Endothelial cell of umbilical vein (primary cell): Measurements from ENCODE around the gene KIF26A. TPM values are rescaled to one million over a fixed set of nuclear protein-coding genes. Genes with fewer than 3 reads are reported as not detected.

Source experiments
- BruUV-seq: library from RNA; stranded (reverse); fragments of 400-500 nt; replicated peaks from 2 replicates; lab custom pipeline; 2021; lab: Mats Ljungman, UMichigan
- CTCF ChIA-PET: fragments of 300-600, 350-600 bp; sonication (Branson Sonifier 250); formaldehyde crosslinking; loops from one replicate; lab custom pipeline; 2021; ENCODE audit warnings: antibody characterized with exemption, inconsistent platforms; lab: Charles Lee
- POLR2A ChIA-PET: fragments of 300-600, 350-600 bp; sonication (Branson Sonifier 250); formaldehyde crosslinking; loops from one replicate; lab custom pipeline; 2021; ENCODE audit warnings: antibody characterized with exemption, inconsistent platforms; lab: Charles Lee
- DNase-seq: peaks from one replicate; pipeline ENCODE4 v3.0.0-alpha.2; 2011; ENCODE audit warnings: low read depth, low spot score
- FAIRE-seq: peaks from 2 replicates; lab custom pipeline; 2011; peaks lifted over from hg19 to GRCh38; lab: Jason Lieb, UNC
- H2AFZ ChIP-seq: 2 replicates; pipeline ENCODE4 v1.6.0; 2012; ENCODE audit warnings: low read depth, low read length, control low read depth, inconsistent platforms
- H3K27ac ChIP-seq: 2 replicates; pipeline ENCODE4 v1.5.1; 2011; ENCODE audit warnings: low read depth, mild to moderate bottlenecking, control low read depth, low read length, moderate library complexity; ENCODE audit not compliant: insufficient read depth
- H3K27me3 ChIP-seq, 2 experiments: 2 replicates each; pipeline versions ENCODE4 v1.6.0 to v1.6.1; 2011; ENCODE audit warnings: low read length in 2 of 2, mixed read lengths in 1 of 2; ENCODE audit not compliant: control insufficient read depth in 2 of 2, insufficient read depth in 2 of 2
- H3K36me3 ChIP-seq, 2 experiments: 2 replicates in 1 of 2; 3 replicates in 1 of 2; pipeline ENCODE4 v1.5.1; 2011; ENCODE audit warnings: low read length in 2 of 2, mild to moderate bottlenecking in 1 of 2, moderate library complexity in 1 of 2; ENCODE audit not compliant: control insufficient read depth in 2 of 2, insufficient read depth in 2 of 2; ENCODE audit errors: extremely low read depth in 1 of 2
- H3K4me1 ChIP-seq: 3 replicates; pipeline ENCODE4 v1.5.1; 2011; ENCODE audit warnings: mild to moderate bottlenecking, low read length; ENCODE audit not compliant: control insufficient read depth, insufficient read depth; ENCODE audit errors: extremely low read depth
- H3K4me2 ChIP-seq: 2 replicates; pipeline ENCODE4 v1.6.1; 2011; ENCODE audit warnings: low read length, control low read depth, mixed read lengths; ENCODE audit not compliant: insufficient read depth
- H3K4me3 ChIP-seq, 3 experiments: fragments of 200-600 bp in 1 of 3; sonication (generic), shearing (Covaris generic) in 1 of 3; replicated peaks in 1 of 3; 2 replicates each; pipeline ENCODE4 v1.5.1; 2011 to 2016; ENCODE audit warnings: control low read depth in 3 of 3, low read length in 3 of 3, mild to moderate bottlenecking in 2 of 3, inconsistent platforms in 1 of 3, low read depth in 1 of 3, moderate library complexity in 1 of 3; ENCODE audit not compliant: insufficient read depth in 1 of 3
- H3K79me2 ChIP-seq: 2 replicates; pipeline ENCODE4 v1.6.0; 2012; ENCODE audit warnings: low read length, inconsistent platforms; ENCODE audit not compliant: control insufficient read depth, insufficient read depth
- H3K9ac ChIP-seq: replicated peaks from 2 replicates; pipeline ENCODE3; 2011; ENCODE audit warnings: low read length, control low read depth; ENCODE audit not compliant: insufficient read depth; ENCODE audit errors: extremely low read depth
- H3K9me1 ChIP-seq: replicated peaks from 3 replicates; pipeline ENCODE4 v1.6.0; 2011; ENCODE audit warnings: mild to moderate bottlenecking, low read length; ENCODE audit not compliant: control insufficient read depth, insufficient read depth; ENCODE audit errors: extremely low read depth
- H3K9me3 ChIP-seq: replicated peaks from 2 replicates; pipeline ENCODE4 v1.5.1; 2012; ENCODE audit warnings: low read length, inconsistent platforms; ENCODE audit not compliant: control insufficient read depth, insufficient read depth
- H4K20me1 ChIP-seq: replicated peaks from 2 replicates; pipeline ENCODE3; 2011; ENCODE audit warnings: mild to moderate bottlenecking, low read length; ENCODE audit not compliant: control insufficient read depth, insufficient read depth; ENCODE audit errors: extremely low read depth
- EZH2 ChIP-seq: IDR thresholded peaks from 2 replicates; pipeline ENCODE4 v1.6.1; 2012; ENCODE audit warnings: borderline replicate concordance, low read depth, mild to moderate bottlenecking, moderate library complexity, low read length, inconsistent platforms; ENCODE audit not compliant: severe bottlenecking
- FOS ChIP-seq: IDR thresholded peaks from 2 replicates; pipeline ENCODE4 v1.6.1; 2011; ENCODE audit warnings: mild to moderate bottlenecking, low read length, moderate library complexity, borderline replicate concordance; ENCODE audit not compliant: insufficient read depth
- GATA2 ChIP-seq: IDR thresholded peaks from 2 replicates; pipeline ENCODE4 v1.7.0; 2011; ENCODE audit warnings: low read depth, mild to moderate bottlenecking, moderate library complexity, mixed read lengths, low read length; ENCODE audit not compliant: insufficient read length, insufficient read depth
- JUN ChIP-seq: IDR thresholded peaks from 2 replicates; pipeline ENCODE4 v1.6.1; 2011; ENCODE audit warnings: borderline replicate concordance, low read depth; ENCODE audit not compliant: insufficient read length, insufficient read depth
- MYC ChIP-seq: IDR thresholded peaks from one replicate; pipeline ENCODE4 v1.6.1; 2011; ENCODE audit warnings: mild to moderate bottlenecking, low read depth, low read length
- POLR2A ChIP-seq: IDR thresholded peaks from 2 replicates; pipeline ENCODE4 v1.6.1; 2012; ENCODE audit warnings: low read depth, mild to moderate bottlenecking, control low read depth, low read length
- POLR2AphosphoS5 ChIP-seq: IDR thresholded peaks from 2 replicates; pipeline ENCODE4 v1.6.1; 2012; ENCODE audit warnings: low read depth, mild to moderate bottlenecking, control low read depth, low read length, moderate library complexity; ENCODE audit not compliant: insufficient read depth
- dilution Hi-C: fragments of 300-500 bp; cut with MboI; formaldehyde crosslinking; loops from one replicate; pipeline ENCODE4 v1.15.0; 2019; ENCODE audit warnings: low sequenced_read_pairs; ENCODE audit not compliant: extremely low pct_ligation_motif_present
- intact Hi-C: fragments of 100-400 bp; cut with micrococcal nuclease; formaldehyde crosslinking; loops from one replicate; pipeline ENCODE4 v1.10.0; 2022
- polyA plus RNA-seq, 4 experiments: library from polyadenylated mRNA; depleted of rRNA in 3 of 4; stranded (reverse) in 3 of 4; unstranded in 1 of 4; fragments of >200 nt; gene quantifications; 2 replicates each; pipeline versions ENCODE4 v1.2.1 to v1.2.3, GENCODE V29; 2011 to 2012; ENCODE audit warnings: missing spikeins in 1 of 4
- total RNA-seq: library from RNA; stranded (reverse); gene quantifications from 2 replicates; pipeline ENCODE4 v1.2.3, GENCODE V29; 2021
- TF ChIP-seq, protein P1 (sequence below), 2 donors: IDR thresholded peaks; 1 replicate in 1 of 2; 2 replicates in 1 of 2; pipeline ENCODE4 v1.5.1; 2011; ENCODE audit warnings: low read length in 2 of 2, mild to moderate bottlenecking in 2 of 2, moderate library complexity in 2 of 2, control low read depth in 1 of 2, inconsistent platforms in 1 of 2, low read depth in 1 of 2; ENCODE audit not compliant: insufficient read depth in 1 of 2; ENCODE audit errors: extremely low read depth in 1 of 2
- TF ChIP-seq, protein P2 (sequence below): IDR thresholded peaks from 2 replicates; pipeline ENCODE4 v1.6.1; 2011; ENCODE audit not compliant: insufficient read depth, insufficient read length

Gene KIF26A
- total and polyA plus RNA-seq, 2 donors (not counting 3 experiments of a cell fraction or from before 2014, with no cell fraction given), result 3.6 to 10.7 TPM

DNA sequence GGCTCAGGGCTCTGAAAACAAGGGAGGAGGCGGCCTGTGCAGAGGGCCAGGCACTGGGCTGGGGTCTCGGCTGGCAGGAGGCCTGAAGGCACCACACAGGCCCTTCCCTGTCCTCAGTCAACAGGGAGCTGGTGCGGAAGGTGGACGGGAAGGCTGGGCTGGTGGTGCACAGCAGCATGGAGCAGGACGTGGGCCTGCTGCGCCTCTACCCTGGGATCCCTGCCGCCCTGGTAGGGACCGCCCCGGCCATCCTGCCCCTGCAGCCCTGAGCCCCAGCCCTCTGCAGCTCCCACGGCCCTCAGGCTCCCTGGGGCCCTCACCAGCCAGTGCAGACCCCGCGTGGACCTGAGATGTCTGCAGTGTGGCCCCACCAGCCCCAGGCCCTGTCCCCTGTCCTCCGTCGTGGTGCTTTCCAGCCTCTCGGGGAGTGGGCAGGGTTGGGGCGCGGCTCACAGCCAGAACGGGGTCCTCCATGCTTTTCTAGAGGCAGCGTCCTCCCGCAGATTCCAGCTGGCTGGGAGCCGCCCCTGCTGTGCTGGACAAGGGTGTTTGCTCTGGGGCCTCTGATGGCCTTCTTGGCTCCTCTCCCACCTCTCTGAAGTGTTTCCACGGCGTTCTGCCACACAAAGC, 34.8 kb upstream of the KIF26A start:
- Histone ChIP-seq H3K27me3 (no peaks in the 10 kb centered on the region), H3K27ac (no peak overlapping the region), H3K4me2 (no peak overlapping the region), H3K4me1 (no peaks in the 10 kb centered on the region), H3K4me3 (no peak overlapping the region), H3K9ac (no peak overlapping the region), H3K79me2 (no peaks in the 10 kb centered on the region), H3K9me1 (no peaks in the 10 kb centered on the region), H2AFZ (no peak overlapping the region), H4K20me1 (no peaks in the 10 kb centered on the region), H3K9me3 (no peaks in the 10 kb centered on the region), H3K36me3 (no peaks in the 10 kb centered on the region)
- DNase-seq (no peak), FAIRE-seq (no peak)
- ChIA-PET CTCF (interaction anchor here (1.2 kb wide), 1 partner anchor 461 kb away, joined by 3 read pairs; no protein-coding TSS in a partner anchor), POLR2A (no interaction called here)
- BruUV-seq, result no TSS peak
- intact Hi-C loops, result no loop called here
- dilution Hi-C loops, result no loop called here
- TF ChIP-seq FOS (no peak), POLR2A (no peak)
- TF ChIP-seq, protein P1, sequence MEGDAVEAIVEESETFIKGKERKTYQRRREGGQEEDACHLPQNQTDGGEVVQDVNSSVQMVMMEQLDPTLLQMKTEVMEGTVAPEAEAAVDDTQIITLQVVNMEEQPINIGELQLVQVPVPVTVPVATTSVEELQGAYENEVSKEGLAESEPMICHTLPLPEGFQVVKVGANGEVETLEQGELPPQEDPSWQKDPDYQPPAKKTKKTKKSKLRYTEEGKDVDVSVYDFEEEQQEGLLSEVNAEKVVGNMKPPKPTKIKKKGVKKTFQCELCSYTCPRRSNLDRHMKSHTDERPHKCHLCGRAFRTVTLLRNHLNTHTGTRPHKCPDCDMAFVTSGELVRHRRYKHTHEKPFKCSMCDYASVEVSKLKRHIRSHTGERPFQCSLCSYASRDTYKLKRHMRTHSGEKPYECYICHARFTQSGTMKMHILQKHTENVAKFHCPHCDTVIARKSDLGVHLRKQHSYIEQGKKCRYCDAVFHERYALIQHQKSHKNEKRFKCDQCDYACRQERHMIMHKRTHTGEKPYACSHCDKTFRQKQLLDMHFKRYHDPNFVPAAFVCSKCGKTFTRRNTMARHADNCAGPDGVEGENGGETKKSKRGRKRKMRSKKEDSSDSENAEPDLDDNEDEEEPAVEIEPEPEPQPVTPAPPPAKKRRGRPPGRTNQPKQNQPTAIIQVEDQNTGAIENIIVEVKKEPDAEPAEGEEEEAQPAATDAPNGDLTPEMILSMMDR (IDR thresholded peaks at IDR 0.05; ENCODE audit: extremely low read depth in 1 of 2, insufficient read depth in 1 of 2, low read depth in 1 of 2, low read length in 2 of 2), result no peak

DNA sequence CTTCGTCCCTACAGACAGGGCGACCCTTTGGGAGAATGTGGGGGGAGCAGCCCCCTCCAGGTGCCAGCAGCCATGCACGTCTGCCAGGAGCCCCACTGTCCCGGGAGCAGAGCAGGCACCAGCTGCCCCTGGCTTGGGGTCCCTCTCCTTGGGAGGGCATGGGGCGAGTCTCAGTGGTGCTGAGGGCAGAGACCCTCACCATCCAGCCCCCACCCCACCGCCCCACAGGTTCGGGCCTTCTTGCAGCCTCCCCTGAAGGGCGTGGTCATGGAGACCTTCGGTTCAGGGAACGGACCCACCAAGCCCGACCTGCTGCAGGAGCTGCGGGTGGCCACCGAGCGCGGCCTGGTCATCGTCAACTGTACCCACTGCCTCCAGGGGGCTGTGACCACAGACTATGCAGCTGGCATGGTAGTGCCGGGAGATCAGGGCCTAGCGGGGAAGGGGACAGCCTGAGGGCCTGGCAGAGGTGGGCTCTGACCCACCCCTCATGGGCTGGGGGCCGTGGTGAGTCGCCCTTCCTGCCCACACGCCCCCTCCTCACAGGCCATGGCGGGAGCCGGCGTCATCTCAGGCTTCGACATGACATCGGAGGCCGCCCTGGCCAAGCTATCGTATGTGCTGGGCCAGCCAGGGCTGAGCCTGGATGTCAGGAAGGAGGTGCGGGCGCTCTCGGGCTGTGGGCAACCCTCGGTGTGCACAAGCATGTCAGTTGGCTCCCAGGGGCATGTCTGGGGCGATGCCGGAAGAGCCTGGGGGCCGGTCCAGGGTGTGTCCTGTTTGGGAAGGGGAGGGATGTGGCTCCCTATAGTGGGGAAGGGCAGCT, 34.1 kb upstream of the KIF26A start:
- Histone ChIP-seq H3K9me1 (no peaks in the 10 kb centered on the region), H3K4me2 (no peak overlapping the region), H4K20me1 (no peaks in the 10 kb centered on the region), H3K36me3 (no peaks in the 10 kb centered on the region), H3K27me3 (no peaks in the 10 kb centered on the region), H3K9ac (no peak overlapping the region), H3K9me3 (no peaks in the 10 kb centered on the region), H2AFZ (no peak overlapping the region), H3K4me3 (no peak overlapping the region), H3K27ac (no peak overlapping the region), H3K79me2 (no peaks in the 10 kb centered on the region), H3K4me1 (no peaks in the 10 kb centered on the region)
- no TSS peak for BruUV-seq
- CTCF ChIA-PET, result interaction anchor here (1.2 to 1.4 kb wide), 2 partner anchors 8 to 460 kb away, joined by 3 to 4 read pairs; no protein-coding TSS in a partner anchor
- FAIRE-seq (no peak), DNase-seq (no peak)
- dilution Hi-C loops (no loop called here), intact Hi-C loops (no loop called here)
- POLR2A ChIA-PET, result no interaction called here
- no peak for TF ChIP-seq FOS
- TF ChIP-seq, protein P2, sequence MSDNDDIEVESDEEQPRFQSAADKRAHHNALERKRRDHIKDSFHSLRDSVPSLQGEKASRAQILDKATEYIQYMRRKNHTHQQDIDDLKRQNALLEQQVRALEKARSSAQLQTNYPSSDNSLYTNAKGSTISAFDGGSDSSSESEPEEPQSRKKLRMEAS, result no peak
- no peak for TF ChIP-seq EZH2
- no peak for TF ChIP-seq MYC
- TF ChIP-seq, protein P1 (IDR thresholded peaks at IDR 0.05; ENCODE audit: extremely low read depth in 1 of 2, insufficient read depth in 1 of 2, low read depth in 1 of 2, low read length in 2 of 2), result no peak
- TF ChIP-seq POLR2A, result no peak
- TF ChIP-seq JUN, result no peak
- TF ChIP-seq GATA2, result no peak
- no peak for TF ChIP-seq POLR2AphosphoS5
